B cell (primary cell): ENCODE measurements around the gene NTNG1.

Experiments
- CTCF ChIP-seq: fragments of 200-600 bp; IDR thresholded peaks from one replicate; pipeline ENCODE4 v1.8.0; 2022; ENCODE audit warnings: antibody characterized with exemption, mild to moderate bottlenecking
- EZH2 ChIP-seq: IDR thresholded peaks from 2 replicates; pipeline ENCODE4 v1.6.1; 2012; ENCODE audit warnings: borderline replicate concordance, low read depth, mild to moderate bottlenecking, moderate library complexity, low read length; ENCODE audit not compliant: insufficient read depth, poor library complexity, severe bottlenecking

- TF ChIP-seq EZH2 (no peak), CTCF (no peak)
Measured at GRCh38 chr1:107194380-107194779, 53.5 kb downstream of the NTNG1 start.
